RPMI7951 (cell line): Measurements from ENCODE around the gene GRID1. TPM values are rescaled to one million over a fixed set of nuclear protein-coding genes. Genes with fewer than 3 reads are reported as not detected.

ENCODE experiments used
- DNase-seq: peaks from one replicate; pipeline ENCODE4 v3.0.0-alpha.2; 2012; ENCODE audit warnings: low read depth
- total RNA-seq: library from RNA; depleted of rRNA; stranded (reverse); fragments of >200 nt; shearing (Covaris generic); gene quantifications from 2 replicates; pipeline ENCODE4 v1.2.3, GENCODE V29; 2014

The GRID1 gene
- total RNA-seq, 1 experiment from 2014 or later, result not detected

GRCh38 chr10:86230557-86231180 lies 135.9 kb downstream of the GRID1 start:
- DNase-seq, result no peak

- no peak for DNase-seq
These were observed 136.6 kb downstream of the GRID1 start for GRCh38 chr10:86229811-86230556.

DNA sequence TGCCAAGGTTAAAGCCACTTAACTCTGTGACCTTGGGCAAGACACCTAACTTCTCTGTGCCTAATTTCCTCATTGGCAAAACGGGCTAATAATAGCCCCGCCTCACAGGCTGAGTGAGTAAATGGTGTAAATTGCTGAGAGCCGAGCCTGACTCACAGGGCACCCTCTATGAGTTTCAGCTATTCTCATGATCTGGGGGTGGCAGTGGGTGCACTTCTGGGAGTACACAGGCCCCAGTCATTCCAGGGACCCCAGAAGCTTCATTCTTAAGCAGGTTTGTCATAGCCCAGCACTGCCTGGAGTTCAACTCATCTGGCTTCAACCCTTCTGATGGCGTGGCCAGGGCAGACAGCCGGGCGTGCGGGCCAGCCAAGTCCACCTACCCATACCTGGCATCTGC lies 137.2 kb downstream of the GRID1 start:
- DNase-seq, result no peak

GRCh38 chr10:86227501-86228258 lies 138.9 kb downstream of the GRID1 start:
- DNase-seq, result no peak

DNA sequence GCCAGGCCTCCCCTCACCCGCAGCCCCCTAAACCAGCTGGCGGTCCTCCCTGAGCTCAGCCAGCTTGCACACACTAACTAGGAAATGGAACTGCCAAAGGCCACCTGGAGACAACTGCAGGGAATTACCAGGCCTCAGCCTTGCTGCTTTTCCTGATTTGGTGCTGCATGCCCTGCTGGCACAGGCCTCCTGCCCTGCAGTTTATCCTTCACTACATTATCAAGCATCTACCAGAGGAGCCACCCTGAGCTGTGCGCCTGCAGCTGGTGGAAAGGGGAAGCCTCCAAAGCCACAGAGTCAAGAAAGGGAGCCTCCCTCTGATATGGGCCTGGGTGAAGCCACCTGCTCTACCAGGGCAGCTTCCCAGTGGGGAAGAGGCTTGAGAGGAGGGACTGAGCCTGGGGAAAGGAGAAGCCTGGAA lies 139.8 kb downstream of the GRID1 start:
- no peak for DNase-seq

DNA sequence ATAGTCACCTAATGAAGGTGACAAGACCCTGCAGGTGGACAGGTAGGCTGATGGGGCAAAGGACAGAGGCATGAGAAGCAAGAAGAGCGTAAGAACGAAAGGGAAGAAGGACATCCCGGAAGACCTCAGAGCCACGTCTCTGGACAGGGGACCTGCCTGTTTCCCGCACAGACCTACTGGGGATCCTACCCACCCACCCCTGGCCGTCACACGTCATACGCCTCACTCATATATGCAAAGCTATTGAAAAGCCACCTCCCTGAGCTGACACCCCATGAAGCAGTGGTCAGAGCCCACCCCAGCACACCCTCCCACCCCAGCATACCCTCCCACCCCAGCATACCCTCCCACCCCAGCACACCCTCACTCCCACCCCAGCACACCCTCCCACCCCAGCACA lies 140.6 kb downstream of the GRID1 start:
- DNase-seq, result no peak

GRCh38 chr10:86225103-86225782 lies 141.4 kb downstream of the GRID1 start:
- DNase-seq, result peak; percentile 61

DNA sequence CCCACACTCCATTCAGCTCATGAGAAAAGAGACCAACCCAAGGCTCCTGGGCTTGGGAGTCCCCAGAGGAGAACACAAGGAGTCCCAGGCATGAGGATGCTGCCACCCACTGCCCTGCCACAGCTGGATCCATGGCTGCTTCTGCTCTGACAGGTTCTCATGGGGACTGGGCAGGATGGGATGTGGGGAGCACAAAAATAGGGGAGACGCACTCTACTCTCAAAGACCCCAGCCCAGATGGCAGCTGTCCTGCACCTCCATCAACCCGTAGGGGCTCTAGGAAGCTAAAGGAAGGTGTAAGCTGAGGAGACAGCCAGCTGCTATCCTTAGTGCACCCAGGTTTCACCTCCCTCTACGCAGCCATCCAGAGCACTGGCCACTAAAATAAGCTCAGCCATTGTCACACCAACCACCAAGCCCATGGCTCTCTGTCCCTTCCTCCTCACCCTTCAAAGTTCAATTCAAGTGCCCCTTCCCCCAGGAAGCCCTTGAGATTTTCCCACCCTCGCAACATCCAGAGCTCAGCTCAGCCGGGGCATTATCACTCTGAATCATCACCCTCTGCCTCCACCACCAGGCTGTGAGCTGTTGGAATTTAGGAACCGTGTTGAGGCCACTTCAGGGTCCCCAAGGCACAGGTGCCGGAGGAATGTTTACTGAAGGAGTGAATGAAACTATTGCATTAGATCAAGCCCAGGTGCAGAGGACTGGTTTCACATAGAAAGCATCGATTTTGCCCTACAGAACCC lies 142.1 kb downstream of the GRID1 start:
- DNase-seq, result no peak

DNA sequence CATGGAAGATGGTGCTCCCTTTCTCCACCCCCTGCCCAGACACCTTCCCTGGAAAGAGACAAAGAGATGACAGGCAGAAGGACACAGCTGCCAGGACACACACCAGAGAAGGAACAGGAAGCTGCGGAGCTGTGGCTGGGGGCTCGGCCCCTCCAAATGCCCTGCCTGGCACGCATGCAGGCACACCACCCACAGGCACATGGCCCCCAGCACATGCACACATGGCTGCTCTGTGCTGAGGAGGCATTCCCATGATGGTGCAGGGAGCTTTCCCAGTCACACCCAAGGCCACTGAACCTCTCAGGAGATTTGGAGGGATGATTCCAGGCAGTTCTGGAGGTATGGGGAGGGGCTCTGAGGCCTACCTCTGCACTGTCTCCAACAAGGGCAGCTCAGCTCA lies 143.3 kb downstream of the GRID1 start:
- no peak for DNase-seq

DNA sequence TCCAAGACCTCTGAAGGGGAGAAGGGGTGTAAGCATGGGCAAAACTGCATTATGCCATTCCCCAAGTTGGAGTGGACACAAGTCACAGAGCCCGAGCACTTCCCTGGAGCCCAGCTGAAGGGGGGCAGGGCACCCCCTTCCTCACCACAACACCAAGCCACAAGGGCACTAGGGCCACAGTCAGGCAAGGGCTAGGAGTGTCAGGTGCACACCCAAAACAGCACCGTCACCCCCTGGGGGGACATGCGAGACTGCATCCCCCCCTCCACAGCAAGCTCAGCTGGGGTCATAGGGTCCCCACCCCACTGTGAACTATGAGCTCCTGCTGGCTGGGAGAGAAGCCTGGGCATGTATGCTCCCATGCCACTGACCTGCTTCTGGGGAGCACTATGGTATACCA lies 143.9 kb downstream of the GRID1 start:
- no peak for DNase-seq

GRCh38 chr10:86222336-86222650 lies 144.3 kb downstream of the GRID1 start:
- no peak for DNase-seq

- DNase-seq, result no peak
These were observed 144.9 kb downstream of the GRID1 start for GRCh38 chr10:86221442-86222335.

DNA sequence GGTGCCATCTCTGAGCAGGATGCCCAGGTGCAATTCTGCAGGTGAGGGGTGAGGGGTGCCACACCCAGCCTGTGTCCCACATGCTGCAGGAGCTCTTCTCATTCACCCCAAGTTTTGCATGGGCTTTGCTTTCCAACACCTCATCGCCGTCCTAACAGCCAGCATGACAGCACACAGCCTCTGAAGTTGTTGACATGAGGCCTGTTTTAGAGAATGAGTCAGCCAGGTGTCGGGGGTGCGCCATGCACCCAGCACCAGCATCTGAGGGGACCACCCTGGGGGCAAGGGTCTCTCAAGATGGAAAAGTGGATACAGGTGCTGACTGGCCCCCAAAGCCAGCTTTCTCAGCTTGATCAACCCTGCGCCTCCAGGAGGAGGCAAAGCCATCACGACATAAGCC lies 146.0 kb downstream of the GRID1 start:
- no peak for DNase-seq

DNA sequence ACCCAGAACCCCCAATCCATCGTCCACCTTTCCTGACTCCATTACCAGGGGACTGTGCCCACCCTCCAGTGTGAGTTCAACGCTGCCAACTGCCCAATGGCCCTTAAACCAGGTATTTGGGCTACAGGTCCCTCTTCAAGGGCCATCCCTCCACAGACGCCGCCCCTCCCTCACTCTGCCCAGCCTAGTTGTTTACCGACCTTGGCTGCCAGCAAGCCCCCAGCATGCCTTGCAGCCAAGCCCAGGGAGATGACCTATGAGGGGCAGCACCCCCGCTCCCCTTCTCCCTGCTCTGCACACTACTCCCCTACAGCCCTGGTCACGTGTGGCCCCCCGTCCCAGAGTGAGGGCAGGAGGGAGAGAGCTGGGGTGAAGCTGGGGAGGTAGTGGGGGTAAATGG lies 147.3 kb downstream of the GRID1 start:
- no peak for DNase-seq

GRCh38 chr10:86218842-86219241 lies 147.8 kb downstream of the GRID1 start:
- no peak for DNase-seq

- DNase-seq, result no peak
These were observed 148.4 kb downstream of the GRID1 start for GRCh38 chr10:86218160-86218559.

DNA sequence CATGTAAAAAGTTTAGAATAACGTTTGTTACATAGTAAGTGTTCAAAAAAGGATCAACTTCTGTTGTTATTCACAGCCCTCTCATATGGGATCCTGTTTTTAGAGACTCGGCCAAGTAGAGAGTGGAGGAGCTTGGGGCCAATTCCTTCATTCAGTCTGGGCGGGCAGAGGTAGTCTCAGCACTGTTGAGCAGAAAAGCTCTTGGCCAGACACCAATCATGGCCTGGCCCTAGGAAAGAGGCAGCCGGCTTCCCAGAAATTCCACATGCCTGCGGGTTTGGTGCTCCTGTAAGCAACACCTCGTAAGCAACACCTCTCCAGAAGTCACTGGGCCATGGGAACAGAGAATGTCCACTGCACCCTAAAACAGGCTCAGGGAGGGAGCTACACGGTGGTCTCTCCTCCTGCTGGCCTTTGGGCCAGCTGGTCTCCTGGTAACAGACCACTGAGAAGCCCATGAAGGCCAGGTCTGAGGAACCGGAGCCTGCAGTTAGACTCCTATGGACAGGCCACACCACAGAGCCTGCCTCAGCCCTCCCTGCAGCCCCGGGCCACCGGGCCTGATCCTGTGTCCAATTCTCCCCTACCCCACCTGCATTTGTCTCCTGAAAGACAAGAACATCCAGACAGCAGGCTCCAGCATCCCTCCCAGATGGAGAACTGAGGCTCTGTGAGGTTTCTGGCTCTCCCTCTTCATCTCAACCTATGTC lies 149.1 kb downstream of the GRID1 start:
- no peak for DNase-seq

DNA sequence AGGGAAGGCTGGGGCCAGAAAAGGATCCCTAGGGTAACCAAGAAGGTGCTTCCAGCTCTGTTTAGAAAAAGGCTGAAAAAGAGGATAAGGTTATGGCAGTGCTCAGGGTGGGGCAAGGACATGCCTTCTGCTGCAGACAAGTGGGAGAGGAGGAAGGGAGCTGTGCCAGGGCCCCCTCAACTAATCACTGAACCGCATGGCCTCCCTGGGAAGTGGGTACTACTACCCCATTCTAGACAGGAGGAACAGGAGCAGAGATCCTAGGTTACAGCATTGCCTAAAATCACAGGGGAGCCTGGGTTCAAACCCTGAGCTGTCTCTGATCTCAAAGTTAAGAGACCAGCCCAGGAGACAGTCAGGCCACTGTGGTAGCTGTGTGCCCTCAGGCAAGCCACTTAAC lies 149.7 kb downstream of the GRID1 start:
- DNase-seq, result no peak

- DNase-seq, result no peak
These were observed 150.9 kb downstream of the GRID1 start for GRCh38 chr10:86215712-86216111.

GRCh38 chr10:86215046-86215445 lies 151.5 kb downstream of the GRID1 start:
- DNase-seq, result no peak
